ENCODE results near the gene TAPT1. TPM values are rescaled to one million over a fixed set of nuclear protein-coding genes. Genes with fewer than 3 reads are reported as not detected.

TAPT1 gene
- total RNA-seq, 2 experiments from 2014 or later: 32.6 to 34.4 TPM

DNA sequence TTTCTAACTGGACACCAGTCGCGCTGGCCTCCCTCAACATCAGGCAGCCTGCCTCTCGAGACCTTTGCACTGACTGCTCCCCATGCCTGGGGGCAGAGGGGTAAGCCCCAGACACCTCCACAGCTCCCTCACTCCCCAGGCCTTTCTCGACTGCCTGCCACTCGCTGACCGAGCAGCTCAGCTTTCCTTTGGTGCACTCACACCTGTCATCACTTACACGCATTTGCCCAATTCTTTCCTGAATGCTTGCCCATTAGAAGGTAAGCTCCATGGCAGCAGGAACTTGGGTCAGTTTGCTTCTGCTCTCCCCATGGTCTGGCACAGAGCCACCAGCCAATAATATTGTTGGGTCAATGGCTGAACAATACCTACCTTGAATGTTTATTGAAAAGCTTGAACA is 110.3 kb downstream of the TAPT1 start:
- intact Hi-C loops (cut with DNase I, micrococcal nuclease): no loop called here
- Mint-ChIP-seq H3K4me1 (no peaks in the 10 kb centered on the region), H3K4me3 (no peak overlapping the region), H3K27me3 (peaks cover 9% of the 10 kb centered on the region), H3K36me3 (ENCODE audit: low read depth) (no peaks in the 10 kb centered on the region), H3K27ac (no peak overlapping the region), H3K9me3 (ENCODE audit: low read depth) (no peaks in the 10 kb centered on the region)
- CTCF ChIA-PET: interaction anchor here (0.6 kb wide), 1 partner anchor 30 kb away, joined by 3 read pairs; no protein-coding TSS in a partner anchor
- POLR2A ChIA-PET: no interaction called here
- no peak for ATAC-seq
- DNase-seq: no peak

- no peak overlapping the region for H3K4me3 Mint-ChIP-seq
- no peaks in the 10 kb centered on the region for H3K4me1 Mint-ChIP-seq
- no peak overlapping the region for H3K27ac Mint-ChIP-seq
- ATAC-seq: no peak
- peaks cover 6% of the 10 kb centered on the region for H3K27me3 Mint-ChIP-seq
- ChIA-PET POLR2A (no interaction called here), CTCF (no interaction called here)
- DNase-seq: no peak
- no peaks in the 10 kb centered on the region for H3K36me3 Mint-ChIP-seq (ENCODE audit: low read depth)
- no peaks in the 10 kb centered on the region for H3K9me3 Mint-ChIP-seq (ENCODE audit: low read depth)
- intact Hi-C loops (cut with DNase I, micrococcal nuclease): no loop called here
These were observed 111.7 kb downstream of the TAPT1 start for GRCh38 chr4:16114546-16114945.

GRCh38 chr4:16113741-16114140 is 112.5 kb downstream of the TAPT1 start:
- CTCF ChIA-PET: no interaction called here
- Mint-ChIP-seq H3K36me3 (ENCODE audit: low read depth) (no peaks in the 10 kb centered on the region), H3K4me3 (no peak overlapping the region), H3K27me3 (peaks cover 6% of the 10 kb centered on the region), H3K4me1 (no peaks in the 10 kb centered on the region), H3K27ac (no peak overlapping the region), H3K9me3 (ENCODE audit: low read depth) (no peaks in the 10 kb centered on the region)
- POLR2A ChIA-PET: no interaction called here
- intact Hi-C loops (cut with DNase I, micrococcal nuclease): no loop called here
- no peak for DNase-seq
- no peak for ATAC-seq

- no peaks in the 10 kb centered on the region for H3K4me1 Mint-ChIP-seq
- POLR2A ChIA-PET: no interaction called here
- ATAC-seq: no peak
- no peaks in the 10 kb centered on the region for H3K9me3 Mint-ChIP-seq (ENCODE audit: low read depth)
- CTCF ChIA-PET: no interaction called here
- intact Hi-C loops (cut with DNase I, micrococcal nuclease): no loop called here
- H3K4me3 Mint-ChIP-seq: no peak overlapping the region
- no peak for DNase-seq
- peaks cover 11% of the 10 kb centered on the region for H3K27me3 Mint-ChIP-seq
- no peaks in the 10 kb centered on the region for H3K36me3 Mint-ChIP-seq (ENCODE audit: low read depth)
- no peak overlapping the region for H3K27ac Mint-ChIP-seq
These were observed 114.7 kb downstream of the TAPT1 start for GRCh38 chr4:16111533-16111932.

DNA sequence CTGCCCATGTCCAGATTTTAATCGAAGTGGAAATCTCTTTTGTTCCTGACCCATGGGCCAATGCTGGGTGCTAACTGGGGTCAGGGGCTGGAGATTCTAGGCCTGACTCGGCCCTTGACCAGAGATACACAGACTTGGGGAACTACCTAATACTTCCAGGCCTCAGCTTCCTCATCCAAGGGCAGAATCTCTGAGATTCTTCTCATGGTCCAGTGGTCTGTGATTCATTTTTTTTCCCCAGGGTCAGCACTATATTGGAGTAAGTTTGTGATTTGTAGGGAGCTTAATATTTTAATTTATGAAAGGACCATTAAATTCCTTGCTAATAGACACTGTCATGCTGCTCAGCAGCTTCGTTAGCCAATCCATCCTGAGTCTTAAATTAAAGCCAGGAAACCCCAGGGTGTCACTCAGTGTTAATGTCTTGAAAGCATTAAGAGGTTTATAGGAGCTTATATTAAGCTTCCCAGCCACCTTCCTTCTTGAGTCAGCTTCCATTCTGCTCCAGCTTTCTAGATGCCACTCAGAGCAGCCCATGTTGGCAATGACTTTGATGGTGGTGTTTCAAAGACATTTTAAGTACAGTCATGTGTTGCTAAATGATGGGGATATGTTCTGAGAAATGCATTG is 115.5 kb downstream of the TAPT1 start:
- DNase-seq (no peak), ATAC-seq (no peak)
- no peak overlapping the region for H3K4me3 Mint-ChIP-seq
- intact Hi-C loops (cut with DNase I, micrococcal nuclease): no loop called here
- no peaks in the 10 kb centered on the region for H3K4me1 Mint-ChIP-seq
- no peaks in the 10 kb centered on the region for H3K9me3 Mint-ChIP-seq (ENCODE audit: low read depth)
- peaks cover 8% of the 10 kb centered on the region for H3K27me3 Mint-ChIP-seq
- no peak overlapping the region for H3K27ac Mint-ChIP-seq
- POLR2A ChIA-PET: no interaction called here
- H3K36me3 Mint-ChIP-seq (ENCODE audit: low read depth): no peaks in the 10 kb centered on the region
- CTCF ChIA-PET: no interaction called here

Other genes starting within 250 kb of the TAPT1 start
- gene PROM1, start 142.4 kb downstream of the TAPT1 start, total RNA-seq: under 1 TPM; 0.16 to 0.35 TPM